ENCODE data around the gene BAHD1. TPM values are rescaled to one million over a fixed set of nuclear protein-coding genes. Genes with fewer than 3 reads are reported as not detected.

Gene BAHD1
- total RNA-seq, 1 experiment from 2014 or later = 49.1 TPM

DNA sequence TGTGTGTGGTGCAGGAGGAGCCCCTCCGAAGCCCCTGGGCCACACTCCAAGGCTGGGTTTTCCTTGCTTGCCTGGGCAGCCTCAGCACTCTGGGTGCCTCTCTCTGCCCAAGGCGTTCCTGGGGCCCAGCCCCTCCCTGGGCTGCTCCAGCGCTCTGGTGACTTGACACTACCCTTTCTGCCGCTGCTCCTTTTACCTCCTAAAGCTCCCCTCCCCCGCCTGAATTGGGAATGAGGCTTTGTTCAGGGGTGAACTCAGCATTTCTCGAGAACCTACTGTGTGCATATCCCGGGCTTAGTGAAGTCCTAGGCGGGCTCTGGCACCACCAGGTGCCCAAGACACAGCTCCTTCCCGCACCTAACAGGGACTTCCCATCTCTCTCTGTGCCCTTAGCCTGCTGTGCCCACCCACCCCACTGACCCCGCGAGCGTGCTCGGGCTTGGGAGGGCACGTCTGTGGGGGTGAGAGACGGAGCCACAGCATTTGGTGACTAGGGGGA, 1.2 kb upstream of the BAHD1 start (continued):
- TF ChIP-seq ARID4B (CRISPR knock-in tag; IDR thresholded peaks at IDR 0.05; ENCODE audit: borderline replicate concordance) (peak; percentile 37; the same call in 1 of the 2 replicates), FOXK1 (CRISPR knock-in tag; IDR thresholded peaks at IDR 0.05) (peak; percentile 47; the same call in 1 of the 2 replicates), SP1 (CRISPR knock-in tag; conservative IDR thresholded peaks at IDR 0.05) (peak; percentile 56), CREB1 (CRISPR knock-in tag; IDR thresholded peaks at IDR 0.05) (no peak), ZSCAN18 (CRISPR knock-in tag; IDR thresholded peaks at IDR 0.05) (no peak), OVOL2 (CRISPR knock-in tag; IDR thresholded peaks at IDR 0.05; ENCODE audit: borderline replicate concordance) (no peak), SOX15 (CRISPR knock-in tag; IDR thresholded peaks at IDR 0.05) (no peak), STAT6 (CRISPR knock-in tag; conservative IDR thresholded peaks at IDR 0.05; ENCODE audit: low read depth) (no peak), MXD4 (CRISPR knock-in tag; IDR thresholded peaks at IDR 0.05; ENCODE audit: borderline replicate concordance) (no peak), E2F4 (CRISPR knock-in tag; IDR thresholded peaks at IDR 0.05; ENCODE audit: borderline replicate concordance, low read depth) (no peak), IRF2 (CRISPR knock-in tag; IDR thresholded peaks at IDR 0.05; ENCODE audit: borderline replicate concordance, low read depth) (no peak), ZNF138 (CRISPR knock-in tag; conservative IDR thresholded peaks at IDR 0.05) (no peak), NFE2L1 (CRISPR knock-in tag; IDR thresholded peaks at IDR 0.05) (peak; percentile 91), TEAD4 (CRISPR knock-in tag; IDR thresholded peaks at IDR 0.05) (no peak), KAT7 (CRISPR knock-in tag; IDR thresholded peaks at IDR 0.05; ENCODE audit: borderline replicate concordance) (no peak)
- TF ChIP-seq, protein P1, sequence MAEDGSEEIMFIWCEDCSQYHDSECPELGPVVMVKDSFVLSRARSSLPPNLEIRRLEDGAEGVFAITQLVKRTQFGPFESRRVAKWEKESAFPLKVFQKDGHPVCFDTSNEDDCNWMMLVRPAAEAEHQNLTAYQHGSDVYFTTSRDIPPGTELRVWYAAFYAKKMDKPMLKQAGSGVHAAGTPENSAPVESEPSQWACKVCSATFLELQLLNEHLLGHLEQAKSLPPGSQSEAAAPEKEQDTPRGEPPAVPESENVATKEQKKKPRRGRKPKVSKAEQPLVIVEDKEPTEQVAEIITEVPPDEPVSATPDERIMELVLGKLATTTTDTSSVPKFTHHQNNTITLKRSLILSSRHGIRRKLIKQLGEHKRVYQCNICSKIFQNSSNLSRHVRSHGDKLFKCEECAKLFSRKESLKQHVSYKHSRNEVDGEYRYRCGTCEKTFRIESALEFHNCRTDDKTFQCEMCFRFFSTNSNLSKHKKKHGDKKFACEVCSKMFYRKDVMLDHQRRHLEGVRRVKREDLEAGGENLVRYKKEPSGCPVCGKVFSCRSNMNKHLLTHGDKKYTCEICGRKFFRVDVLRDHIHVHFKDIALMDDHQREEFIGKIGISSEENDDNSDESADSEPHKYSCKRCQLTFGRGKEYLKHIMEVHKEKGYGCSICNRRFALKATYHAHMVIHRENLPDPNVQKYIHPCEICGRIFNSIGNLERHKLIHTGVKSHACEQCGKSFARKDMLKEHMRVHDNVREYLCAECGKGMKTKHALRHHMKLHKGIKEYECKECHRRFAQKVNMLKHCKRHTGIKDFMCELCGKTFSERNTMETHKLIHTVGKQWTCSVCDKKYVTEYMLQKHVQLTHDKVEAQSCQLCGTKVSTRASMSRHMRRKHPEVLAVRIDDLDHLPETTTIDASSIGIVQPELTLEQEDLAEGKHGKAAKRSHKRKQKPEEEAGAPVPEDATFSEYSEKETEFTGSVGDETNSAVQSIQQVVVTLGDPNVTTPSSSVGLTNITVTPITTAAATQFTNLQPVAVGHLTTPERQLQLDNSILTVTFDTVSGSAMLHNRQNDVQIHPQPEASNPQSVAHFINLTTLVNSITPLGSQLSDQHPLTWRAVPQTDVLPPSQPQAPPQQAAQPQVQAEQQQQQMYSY (CRISPR knock-in tag; IDR thresholded peaks at IDR 0.05) = no peak
- TF ChIP-seq, protein P2, sequence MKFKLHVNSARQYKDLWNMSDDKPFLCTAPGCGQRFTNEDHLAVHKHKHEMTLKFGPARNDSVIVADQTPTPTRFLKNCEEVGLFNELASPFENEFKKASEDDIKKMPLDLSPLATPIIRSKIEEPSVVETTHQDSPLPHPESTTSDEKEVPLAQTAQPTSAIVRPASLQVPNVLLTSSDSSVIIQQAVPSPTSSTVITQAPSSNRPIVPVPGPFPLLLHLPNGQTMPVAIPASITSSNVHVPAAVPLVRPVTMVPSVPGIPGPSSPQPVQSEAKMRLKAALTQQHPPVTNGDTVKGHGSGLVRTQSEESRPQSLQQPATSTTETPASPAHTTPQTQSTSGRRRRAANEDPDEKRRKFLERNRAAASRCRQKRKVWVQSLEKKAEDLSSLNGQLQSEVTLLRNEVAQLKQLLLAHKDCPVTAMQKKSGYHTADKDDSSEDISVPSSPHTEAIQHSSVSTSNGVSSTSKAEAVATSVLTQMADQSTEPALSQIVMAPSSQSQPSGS (CRISPR knock-in tag; IDR thresholded peaks at IDR 0.05; ENCODE audit: borderline replicate concordance, low read depth) = no peak
- TF ChIP-seq, protein P3, sequence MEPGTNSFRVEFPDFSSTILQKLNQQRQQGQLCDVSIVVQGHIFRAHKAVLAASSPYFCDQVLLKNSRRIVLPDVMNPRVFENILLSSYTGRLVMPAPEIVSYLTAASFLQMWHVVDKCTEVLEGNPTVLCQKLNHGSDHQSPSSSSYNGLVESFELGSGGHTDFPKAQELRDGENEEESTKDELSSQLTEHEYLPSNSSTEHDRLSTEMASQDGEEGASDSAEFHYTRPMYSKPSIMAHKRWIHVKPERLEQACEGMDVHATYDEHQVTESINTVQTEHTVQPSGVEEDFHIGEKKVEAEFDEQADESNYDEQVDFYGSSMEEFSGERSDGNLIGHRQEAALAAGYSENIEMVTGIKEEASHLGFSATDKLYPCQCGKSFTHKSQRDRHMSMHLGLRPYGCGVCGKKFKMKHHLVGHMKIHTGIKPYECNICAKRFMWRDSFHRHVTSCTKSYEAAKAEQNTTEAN (CRISPR knock-in tag; IDR thresholded peaks at IDR 0.05) = 0 out of 2 replicates have a peak, but pooled peaks have one; percentile 64
- TF ChIP-seq, protein P4, sequence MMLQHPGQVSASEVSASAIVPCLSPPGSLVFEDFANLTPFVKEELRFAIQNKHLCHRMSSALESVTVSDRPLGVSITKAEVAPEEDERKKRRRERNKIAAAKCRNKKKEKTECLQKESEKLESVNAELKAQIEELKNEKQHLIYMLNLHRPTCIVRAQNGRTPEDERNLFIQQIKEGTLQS (CRISPR knock-in tag; conservative IDR thresholded peaks at IDR 0.05) = no peak

Data from WTC11 (cell line).